Brain pericyte (primary cell): Measurements from ENCODE around the gene LYRM2.

Source experiments
- DNase-seq: peaks from one replicate; pipeline ENCODE4 v3.0.0-alpha.2; 2012; ENCODE audit warnings: low read depth, low spot score

Gene LYRM2

DNA sequence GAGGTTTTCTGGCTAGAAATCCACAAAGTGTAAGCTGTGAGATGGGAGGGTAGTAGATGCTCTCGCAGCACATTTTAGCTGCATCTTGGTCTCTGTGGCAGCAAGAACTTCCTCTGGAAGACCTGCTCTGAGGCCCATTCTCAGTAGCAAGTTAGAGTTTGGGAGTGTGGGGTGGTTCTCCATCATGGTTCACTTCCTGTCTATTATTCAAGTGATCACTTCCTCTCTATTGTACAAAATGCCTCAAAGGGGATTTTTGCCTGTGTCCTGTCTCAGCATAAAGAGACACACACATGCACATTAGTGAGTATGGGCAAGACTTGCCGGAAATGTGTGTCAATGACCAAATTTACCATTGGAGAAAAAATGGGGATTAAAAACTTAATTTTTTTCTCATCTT, 42.5 kb downstream of the LYRM2 start:
- DNase-seq = no peak

DNA sequence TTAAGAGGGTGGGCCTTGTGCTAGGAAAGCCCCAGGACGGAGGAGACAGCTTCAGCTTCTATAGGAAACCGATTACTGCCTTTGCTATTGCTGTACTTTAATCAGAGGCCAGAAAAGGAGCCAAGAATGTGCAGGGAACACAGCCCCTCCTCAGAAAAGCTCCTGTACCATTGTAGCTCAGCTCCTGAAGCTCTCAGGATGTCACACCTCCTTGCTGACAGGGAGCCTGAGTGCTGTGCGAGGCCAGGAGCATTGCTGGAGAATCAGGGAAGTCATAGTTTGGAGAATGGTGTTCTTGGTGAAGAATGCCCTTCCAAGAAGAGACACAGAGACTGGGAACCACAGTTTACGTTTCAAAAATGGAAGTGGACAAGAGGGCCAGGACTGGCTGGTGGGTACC, 46.8 kb downstream of the LYRM2 start:
- no peak for DNase-seq

DNA sequence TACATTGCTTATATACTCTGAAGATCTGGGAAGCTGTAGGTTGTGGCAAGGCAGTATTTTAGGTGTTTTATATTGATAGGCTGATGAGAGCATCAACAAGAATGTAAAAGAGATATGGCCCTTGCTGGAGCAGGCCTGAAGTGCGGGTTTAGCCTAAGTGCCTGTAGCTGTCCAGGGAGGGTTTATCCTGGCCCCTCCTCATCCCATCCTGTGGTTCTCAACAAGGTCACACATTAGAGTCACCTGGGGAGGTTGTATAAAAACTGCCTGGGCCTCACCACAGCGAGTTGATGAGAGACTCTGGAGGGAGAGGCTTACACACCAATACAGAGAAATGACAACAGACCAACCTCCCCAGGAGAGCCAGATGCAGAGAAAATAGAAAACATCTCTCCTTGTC, 48.4 kb downstream of the LYRM2 start:
- no peak for DNase-seq

DNA sequence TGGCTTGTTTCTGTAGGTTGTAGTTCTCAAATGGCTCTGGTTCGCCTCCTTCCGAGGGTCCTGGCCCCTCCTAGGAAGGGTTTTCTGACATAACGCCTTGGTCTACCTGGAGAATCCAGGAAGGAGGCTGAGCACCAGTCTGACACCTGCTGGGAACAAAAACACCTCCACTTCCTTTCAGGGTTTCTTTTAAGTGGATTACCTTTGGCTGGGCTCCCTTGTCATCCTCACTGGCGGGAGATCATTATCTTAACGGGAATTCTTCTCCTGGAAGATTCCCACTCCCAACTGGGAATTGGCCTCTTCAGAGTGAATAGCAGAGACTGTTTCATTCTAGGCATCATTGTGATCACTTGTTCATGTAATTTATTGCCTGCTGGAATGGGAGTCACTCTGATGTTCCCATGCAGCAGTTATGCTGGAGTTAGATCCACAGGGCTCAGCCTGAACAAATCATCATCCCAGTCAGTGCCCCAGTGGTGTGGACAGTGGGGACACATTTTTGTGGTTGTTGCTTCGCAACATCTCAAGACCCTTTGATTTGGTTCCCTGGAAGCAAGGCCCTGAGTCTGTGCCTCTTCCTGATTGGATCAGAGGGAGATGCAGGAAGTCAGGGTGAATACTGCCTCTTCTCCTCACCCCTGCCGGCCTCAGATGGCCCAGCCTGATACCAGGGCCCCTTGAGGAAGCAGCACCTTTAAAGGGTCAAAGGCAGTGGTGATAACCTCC, 49.1 kb downstream of the LYRM2 start:
- no peak for DNase-seq

DNA sequence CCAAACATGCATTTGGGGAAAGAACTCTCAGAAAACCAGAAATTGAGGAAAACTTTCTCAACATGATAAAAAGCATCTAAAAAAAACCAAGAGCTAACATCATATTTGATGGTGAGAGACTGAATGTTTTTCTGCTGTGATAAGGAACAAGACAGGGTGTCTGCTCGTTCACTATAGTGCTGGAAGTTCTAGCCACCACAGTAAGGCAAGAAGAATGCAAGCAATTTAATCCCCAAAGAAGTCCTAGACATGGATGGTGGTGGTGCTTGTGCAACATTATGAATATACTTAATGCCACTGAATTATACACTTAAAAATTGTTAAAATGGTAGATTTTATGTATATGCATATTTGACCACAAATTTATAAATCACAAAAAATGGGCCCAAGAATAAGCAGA, 53.4 kb downstream of the LYRM2 start:
- DNase-seq = no peak

DNA sequence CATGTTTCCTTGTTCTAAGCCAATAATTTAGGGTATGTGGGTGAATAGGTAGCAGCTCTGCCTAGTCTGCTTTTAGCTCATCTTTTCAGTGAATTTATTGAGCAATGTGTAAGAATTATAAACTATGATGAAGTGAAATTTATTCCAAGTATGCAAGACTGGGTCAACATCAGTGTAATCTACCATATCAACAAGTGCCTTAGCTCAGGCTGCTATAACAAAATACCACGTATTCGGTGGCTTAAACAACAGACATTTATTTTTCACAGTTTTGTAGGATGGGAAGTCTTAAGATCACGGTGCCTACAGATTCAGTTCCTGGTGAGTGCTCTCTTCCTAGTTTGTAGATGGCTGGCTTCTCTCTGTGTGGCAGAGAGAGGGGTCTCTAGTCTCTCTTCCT, 54.0 kb downstream of the LYRM2 start:
- no peak for DNase-seq

DNA sequence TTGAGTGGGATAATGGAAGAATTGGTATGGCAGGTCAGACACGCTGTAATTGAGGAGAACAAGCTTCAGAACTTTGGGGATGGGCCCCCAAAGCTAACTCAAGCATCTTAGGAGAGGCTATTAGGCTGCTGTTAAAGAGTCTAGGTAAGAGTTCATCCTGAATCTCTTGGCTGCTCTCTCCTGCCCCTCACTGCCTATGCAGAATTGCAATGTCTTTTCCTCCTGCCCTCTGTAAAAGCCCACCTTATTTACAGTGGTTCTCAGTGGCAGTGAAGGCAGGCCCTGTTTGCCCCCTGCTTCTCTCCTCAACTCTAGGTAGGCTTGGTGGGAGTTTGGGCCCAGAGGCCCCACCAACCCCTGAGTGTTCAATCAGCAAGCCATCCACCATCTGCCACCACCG, 55.0 kb downstream of the LYRM2 start:
- DNase-seq = no peak

DNA sequence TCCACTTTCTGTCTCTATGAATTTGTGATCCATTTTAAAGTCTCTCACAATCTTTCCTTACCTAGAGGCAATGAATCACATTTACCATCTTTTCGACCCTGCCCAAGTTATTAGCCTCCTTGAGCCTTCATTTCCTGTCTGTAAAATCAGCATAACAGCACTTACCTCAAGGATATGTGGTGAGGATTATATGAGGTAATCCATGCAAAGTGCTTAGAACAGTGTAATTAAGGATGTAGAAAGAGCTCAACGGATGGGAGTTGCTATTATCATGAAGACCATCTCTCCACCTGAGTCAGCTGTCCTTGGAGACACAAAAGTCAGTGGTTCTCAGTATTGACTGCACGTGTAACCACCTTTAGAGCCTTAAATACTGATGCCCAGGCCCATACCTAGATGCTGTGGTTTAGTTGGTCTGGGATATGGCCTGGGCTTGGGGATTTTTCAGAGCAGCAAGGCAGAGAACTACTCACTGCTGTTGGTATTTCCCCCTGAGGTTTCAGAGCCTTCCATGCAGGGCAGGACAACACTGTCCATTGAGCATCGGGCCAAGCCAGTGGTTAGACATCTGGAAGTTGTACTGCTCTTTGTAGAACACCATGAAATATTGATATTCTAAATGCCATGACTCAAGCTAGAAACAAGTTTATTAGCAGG, 55.8 kb downstream of the LYRM2 start:
- no peak for DNase-seq

DNA sequence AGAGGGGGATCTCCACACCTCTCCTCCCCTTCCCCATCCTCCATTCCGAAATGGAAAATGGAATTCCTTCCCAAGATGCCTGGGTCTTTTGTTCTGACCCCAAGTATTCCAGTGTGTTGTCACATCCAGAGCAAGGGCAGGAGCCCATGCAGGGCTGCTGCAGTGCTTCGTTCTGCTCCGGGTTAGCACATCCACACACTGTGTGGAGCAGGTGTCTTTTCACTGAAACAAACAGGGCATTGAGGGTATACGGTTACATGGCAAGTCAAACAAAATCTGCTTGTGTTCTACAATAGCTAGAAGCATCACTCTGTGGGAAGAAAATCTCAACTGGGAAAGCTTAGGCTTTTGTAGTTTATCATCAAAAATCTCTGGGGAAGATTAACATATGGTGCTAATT, 56.9 kb downstream of the LYRM2 start:
- no peak for DNase-seq

DNA sequence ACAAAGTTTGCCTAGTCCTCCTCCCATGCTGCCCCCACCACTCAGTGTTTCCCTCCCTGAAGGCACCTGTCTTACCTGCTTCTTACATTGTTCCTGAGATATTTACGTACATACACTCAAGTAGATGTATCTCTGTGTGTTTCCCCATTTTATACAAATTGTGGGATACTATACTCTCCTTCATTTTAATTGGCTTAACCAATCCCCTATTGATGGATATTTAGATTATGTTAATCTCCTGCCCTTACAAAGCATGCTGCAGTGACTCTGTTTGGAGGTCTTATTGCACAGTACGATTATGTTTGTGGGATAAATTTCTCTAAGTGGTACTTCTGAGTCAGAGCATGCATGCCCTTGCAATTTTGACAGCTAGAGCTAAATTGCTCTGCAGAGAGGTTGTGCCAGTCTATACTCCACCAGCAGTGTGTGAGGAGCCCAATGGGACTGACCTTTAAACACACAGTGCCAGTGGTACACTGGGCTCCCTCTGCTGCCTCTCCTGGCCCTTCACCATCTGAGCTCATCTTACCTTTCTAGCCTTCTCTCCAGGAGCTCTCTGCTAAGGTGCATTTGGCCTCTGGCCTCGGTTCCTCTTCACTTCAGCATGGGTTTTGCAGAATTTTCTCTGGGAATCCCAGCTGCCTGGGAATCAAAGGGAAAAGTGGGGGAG, 57.4 kb downstream of the LYRM2 start:
- DNase-seq = no peak

DNA sequence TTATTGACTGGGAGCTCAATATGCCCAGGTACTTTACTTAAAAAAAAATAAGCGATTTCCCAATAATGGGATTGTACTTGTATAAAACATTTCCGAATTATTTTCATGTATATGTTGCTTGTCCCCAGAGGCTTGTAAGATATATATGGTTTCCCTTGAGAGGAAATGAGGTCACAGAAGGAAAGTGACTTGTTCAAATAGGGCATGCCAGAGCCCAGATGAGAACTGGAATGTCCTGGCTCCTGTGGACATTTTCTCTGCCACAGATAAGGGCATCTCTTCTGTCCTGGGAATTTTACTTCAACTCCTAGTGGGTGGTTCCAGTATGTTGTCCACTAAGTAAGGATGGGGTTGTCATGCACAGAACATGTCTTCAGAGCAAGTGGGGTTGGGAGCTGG, 63.0 kb downstream of the LYRM2 start:
- DNase-seq = no peak

DNA sequence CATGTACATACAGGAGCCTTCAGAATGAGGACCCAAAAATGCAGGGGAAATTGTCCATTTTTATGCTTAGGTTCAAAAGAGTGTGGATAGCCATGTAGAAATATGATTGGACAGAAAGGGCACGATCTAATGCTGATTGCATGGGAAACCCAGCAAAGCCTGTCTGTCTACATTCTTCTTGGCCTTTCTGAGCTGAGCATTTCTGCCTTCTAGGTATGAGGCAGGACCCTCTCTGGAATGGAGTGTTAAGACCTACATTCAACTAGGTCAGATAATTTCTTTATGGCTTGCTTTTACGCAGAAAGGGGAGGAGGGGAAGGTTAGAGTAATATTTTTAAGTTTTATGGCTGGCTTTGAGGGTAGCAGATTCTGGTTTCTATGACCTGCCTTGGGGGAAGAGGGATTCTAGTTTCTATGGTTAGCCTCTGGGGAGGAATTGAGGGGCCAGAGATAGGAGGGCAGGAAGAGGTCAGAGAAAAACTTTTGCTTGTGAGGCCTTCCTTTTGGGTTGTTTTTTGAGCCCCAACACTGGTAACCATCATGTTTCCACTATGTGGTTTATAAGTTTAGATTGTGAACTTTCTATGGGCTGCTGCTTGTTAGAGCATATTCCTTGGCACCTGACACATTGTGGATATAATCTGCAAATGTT, 63.5 kb downstream of the LYRM2 start:
- no peak for DNase-seq

DNA sequence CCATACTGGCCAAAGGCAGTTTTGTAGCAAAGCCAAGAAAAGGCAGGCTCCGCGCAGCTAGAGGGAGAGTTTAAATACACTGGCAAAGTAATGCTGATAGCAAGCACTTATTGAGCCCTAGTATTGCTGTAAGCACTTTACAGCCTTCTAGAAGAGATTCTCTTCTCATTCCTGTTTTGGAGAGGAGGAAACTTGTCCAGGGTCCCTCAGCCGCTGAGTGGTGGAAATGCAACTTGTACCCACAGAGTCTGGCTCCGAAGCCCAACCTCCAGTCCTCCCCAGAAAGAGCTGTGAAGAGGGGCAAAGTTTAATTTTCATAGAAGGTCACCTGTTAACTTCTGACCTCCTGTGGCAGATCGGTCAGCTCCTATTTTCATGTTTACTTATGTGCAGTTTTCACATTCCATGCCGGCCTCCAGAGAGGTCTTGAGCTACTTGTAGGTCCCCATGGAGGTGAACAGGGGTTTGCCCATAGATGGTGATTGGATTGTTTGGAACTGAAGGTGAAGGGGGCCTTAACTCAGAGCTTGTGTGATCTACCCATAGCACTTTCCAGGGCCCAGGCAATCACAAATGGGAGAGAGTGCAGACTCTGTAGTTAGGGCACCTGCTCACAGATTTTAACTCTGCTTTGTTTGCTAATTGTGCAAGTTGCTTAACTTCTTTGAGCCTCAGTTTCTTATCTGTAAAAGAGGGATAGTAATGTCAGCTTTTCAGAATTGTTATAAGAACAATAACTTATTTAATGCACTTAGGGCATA, 70.7 kb downstream of the LYRM2 start:
- DNase-seq = no peak

DNA sequence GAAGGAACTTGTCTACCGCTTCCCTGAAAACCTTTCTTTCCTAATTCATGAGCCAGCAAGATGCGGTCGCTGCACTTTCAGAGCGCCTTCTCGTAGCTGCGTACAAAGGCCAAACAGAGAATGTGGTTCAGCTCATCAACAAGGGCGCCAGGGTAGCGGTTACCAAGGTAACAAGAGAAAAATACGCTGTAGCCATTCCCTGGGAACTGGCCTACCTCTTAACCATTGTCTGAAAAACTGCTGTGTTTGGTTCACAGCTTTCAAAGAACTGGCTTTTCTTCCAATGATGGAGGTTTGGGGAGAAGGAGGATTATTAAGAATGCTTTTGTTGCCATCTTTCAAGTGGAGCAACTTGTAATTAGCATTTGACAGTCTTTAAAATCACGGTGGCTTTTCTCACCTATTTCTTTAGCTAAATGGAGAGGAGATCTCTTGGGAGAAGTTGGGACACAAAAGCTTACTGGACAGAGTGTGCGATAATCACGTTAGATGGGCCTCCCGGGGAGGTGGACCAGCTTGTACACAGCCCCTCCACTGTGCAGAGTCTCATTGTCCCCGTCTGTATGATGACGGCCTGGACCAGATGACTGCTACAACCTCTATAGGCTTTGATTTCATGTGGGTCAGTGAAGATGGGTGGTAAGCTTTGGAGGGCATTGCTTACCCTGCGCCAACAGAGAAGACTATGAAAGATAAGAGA, 71.5 kb downstream of the LYRM2 start:
- DNase-seq = no peak

DNA sequence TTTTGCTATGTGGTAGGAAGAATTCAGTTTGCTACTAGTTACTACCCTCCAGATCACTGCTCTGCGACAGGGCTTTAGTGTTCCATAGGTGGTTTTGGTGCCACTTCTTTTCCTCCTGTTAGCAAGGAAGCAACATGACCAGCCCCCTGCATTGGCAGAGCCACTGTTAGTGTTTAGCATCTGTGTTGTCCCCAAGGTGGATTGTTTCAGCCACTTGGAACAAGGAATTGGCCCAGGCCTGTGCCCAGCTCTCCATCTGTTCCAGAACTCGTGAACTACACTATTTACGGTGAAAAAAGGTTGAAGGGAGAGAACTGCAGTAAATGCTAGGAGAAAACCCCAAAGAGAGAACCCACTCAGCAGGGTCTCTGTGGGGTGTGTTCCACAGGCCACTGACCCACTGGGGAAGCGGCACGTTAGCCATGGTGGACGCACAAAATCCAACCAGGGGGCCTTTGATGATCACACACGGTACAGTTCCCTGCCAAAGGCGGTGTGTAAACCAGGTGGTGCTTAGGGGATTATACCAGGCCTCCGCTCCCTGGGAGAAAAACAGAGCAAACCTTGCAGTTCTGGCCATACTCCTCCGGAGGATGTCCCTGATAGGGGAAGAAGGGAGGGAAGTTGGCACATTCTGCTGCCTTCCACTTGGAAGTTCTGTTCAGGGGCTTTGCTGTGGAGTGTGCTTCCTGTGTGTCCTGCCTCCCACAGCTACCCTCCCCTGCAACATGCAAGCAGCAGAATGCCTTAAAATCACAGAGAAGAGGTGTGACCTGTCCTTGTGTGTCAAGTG, 72.3 kb downstream of the LYRM2 start:
- no peak for DNase-seq

DNA sequence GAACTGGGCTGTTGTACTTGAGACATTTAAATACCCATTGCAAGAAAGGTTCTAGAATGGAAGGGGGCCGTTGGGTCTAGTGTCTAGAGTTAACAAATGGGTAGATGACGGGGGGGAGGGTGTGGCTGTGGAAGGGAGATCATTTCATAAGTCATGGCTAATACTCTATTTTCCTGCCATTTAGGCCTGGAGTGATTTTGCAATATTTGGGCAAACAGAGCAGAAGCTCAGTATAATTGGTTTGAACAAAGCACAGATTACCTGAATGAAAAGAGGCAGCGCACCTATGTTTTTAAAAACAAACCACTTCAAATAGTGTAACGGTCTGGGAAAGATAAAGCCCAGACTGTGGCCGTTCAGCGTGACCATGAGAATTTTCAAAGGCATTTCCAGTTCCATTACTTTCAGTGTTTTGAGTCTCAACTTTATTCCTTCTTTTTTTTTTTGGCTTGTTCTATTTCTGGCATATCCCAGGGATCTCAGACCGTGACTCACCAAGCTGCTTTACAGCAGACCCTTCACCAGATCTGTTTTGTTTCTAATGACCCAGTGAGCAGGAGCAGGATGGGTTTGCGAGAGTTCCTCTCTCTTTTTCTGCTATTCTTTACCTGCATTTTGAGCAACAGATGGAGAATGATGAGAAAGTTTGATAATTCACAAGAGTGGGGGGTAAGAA, 73.7 kb downstream of the LYRM2 start:
- DNase-seq = no peak

DNA sequence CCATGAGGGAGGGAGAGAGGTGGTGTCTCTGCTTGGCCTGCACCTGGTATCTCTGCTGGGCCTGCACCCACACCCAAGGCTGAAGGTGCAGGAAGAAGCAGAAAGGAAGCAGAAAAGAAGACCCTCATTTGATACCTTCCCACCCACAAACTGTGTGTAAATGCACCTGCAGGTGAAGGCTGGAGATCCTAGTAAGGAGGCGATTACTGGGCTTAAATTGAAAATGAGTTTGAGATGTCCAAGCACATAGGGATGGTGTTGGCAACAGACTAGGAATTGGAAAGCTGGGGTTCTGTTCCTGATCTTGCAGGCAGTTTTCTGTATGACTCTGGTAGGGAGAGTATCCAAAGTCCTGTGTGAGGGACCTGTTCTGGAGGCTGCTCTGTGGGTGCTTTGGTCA, 74.7 kb downstream of the LYRM2 start:
- DNase-seq = no peak

DNA sequence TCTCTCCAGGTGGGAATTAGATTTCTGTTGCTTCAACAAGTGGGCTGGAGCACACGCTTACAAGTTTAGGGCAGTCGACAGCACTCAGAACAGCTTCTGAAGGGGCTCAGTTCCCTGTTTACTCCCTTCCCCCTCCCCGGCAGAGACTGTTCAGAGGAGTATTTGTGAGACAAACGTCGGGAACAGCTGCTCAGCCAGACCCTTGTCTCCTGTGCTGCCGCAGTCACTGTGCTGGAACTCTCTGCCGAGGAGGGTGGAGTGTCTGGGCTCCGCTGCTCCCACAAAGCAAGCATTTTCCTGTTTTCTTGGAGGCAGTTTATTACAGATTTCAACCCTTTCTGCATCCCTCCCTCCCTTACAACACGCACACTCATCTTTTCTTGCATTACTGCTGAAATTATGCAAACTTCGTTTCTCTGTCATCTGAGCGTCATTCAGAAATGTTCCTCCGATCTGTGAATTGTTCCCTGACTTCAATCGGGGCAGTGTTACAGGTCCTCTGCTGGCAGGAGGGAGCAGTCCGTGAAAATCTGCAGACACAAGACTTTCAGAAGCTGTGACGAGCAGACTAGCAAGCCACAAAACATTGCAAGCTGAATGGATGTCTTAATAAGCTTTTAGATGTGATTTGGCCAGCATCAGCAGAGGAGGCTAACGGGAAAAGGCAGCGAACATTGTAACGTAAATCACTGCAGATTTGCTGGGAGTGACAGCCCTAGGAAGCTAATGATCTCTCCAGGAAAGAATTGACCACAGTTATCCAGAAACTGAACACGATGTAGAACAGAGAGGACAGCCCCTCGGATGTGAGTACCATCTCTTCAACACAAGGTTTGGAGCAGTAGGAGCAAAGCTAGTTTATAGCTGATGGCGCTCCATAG, 76.2 kb downstream of the LYRM2 start:
- no peak for DNase-seq

DNA sequence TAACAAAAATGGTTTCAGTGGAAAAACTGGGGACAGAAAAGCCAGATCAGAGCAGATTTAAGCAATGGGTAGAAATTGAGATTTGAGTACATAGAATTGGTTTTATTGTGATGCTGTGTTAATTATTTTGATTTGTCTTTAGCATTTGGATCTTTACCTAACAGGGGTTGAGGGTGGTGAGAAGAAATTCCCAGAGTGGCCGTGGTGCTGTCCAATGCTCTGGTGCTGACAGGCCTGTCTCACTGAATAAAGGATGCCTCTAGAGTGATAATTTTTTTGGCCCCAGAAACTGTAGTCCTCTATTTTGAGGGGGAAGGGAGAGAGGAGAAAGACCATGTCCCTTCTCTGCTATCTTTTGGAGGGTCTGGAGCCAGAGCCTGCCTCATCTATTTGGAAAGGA, 79.1 kb downstream of the LYRM2 start:
- no peak for DNase-seq
